Measurements from ENCODE around the gene PRSS38. TPM values are rescaled to one million over a fixed set of nuclear protein-coding genes. Genes with fewer than 3 reads are reported as not detected.

Gene PRSS38
- total RNA-seq, 2 donors from 2014 or later = not detected

GRCh38 chr1:227886503-227886961 is 71.1 kb downstream of the PRSS38 start:
- peaks cover 2% of the 10 kb centered on the region for H3K27me3 Mint-ChIP-seq (ENCODE audit: insufficient read depth)
- Histone ChIP-seq H3K4me3 (ENCODE audit: low read length) (no peak overlapping the region), H3K27me3 (ENCODE audit: control insufficient read depth, insufficient read depth, low read length, poor library complexity, severe bottlenecking) (no peaks in the 10 kb centered on the region), H3K4me1 (ENCODE audit: control insufficient read depth, insufficient read depth, low read length) (peaks cover 10% of the 10 kb centered on the region), H3K9me3 (ENCODE audit: control insufficient read depth, low read length) (no peaks in the 10 kb centered on the region), H3K36me3 (ENCODE audit: control insufficient read depth, insufficient read depth, low read length) (no peaks in the 10 kb centered on the region), H3K27ac (ENCODE audit: low read depth, low read length) (no peak overlapping the region), H3K9ac (ENCODE audit: extremely low read depth, low read length, poor library complexity, severe bottlenecking) (no peak overlapping the region)
- 61 to 64% methylated on average over 10 to 18 of the region's 18 CpGs for WGBS, 2 experiments (ENCODE audit: insufficient coverage in 1 of 2, insufficient read length in 1 of 2)
- H3K27ac Mint-ChIP-seq = no peak overlapping the region
- peak overlapping the region; percentile 52 for H3K4me3 Mint-ChIP-seq
- peak; percentile 68 for DNase-seq
- H3K4me1 Mint-ChIP-seq = peaks cover 5% of the 10 kb centered on the region
- no peaks in the 10 kb centered on the region for H3K36me3 Mint-ChIP-seq (ENCODE audit: low read depth)
- TF ChIP-seq CTCF (conservative IDR thresholded peaks at IDR 0.05) = no peak
- no peaks in the 10 kb centered on the region for H3K9me3 Mint-ChIP-seq

GRCh38 chr1:227886993-227887696 is 71.7 kb downstream of the PRSS38 start:
- Histone ChIP-seq H3K4me1 (ENCODE audit: control insufficient read depth, insufficient read depth, low read length) (peaks cover 10% of the 10 kb centered on the region), H3K9ac (ENCODE audit: extremely low read depth, low read length, poor library complexity, severe bottlenecking) (no peak overlapping the region), H3K27ac (ENCODE audit: low read depth, low read length) (no peak overlapping the region), H3K36me3 (ENCODE audit: control insufficient read depth, insufficient read depth, low read length) (no peaks in the 10 kb centered on the region), H3K4me3 (ENCODE audit: low read length) (no peak overlapping the region), H3K9me3 (ENCODE audit: control insufficient read depth, low read length) (no peaks in the 10 kb centered on the region), H3K27me3 (ENCODE audit: control insufficient read depth, insufficient read depth, low read length, poor library complexity, severe bottlenecking) (no peaks in the 10 kb centered on the region)
- 37 to 42% methylated on average over 2 to 30 of the region's 30 CpGs for whole genome bisulfite sequencing, 2 experiments (ENCODE audit: insufficient coverage in 1 of 2, insufficient read length in 1 of 2)
- TF ChIP-seq CTCF (conservative IDR thresholded peaks at IDR 0.05) = no peak
- Mint-ChIP-seq H3K27ac (no peak overlapping the region), H3K4me3 (peak overlapping the region; percentile 52), H3K36me3 (ENCODE audit: low read depth) (no peaks in the 10 kb centered on the region), H3K9me3 (no peaks in the 10 kb centered on the region), H3K27me3 (ENCODE audit: insufficient read depth) (peaks cover 2% of the 10 kb centered on the region), H3K4me1 (peaks cover 5% of the 10 kb centered on the region)
- peak; percentile 81 for DNase-seq

- Histone ChIP-seq H3K27me3 (ENCODE audit: control insufficient read depth, insufficient read depth, low read length, poor library complexity, severe bottlenecking) (no peaks in the 10 kb centered on the region), H3K27ac (ENCODE audit: low read depth, low read length) (no peak overlapping the region), H3K9me3 (ENCODE audit: control insufficient read depth, low read length) (no peaks in the 10 kb centered on the region), H3K4me3 (ENCODE audit: low read length) (no peak overlapping the region), H3K4me1 (ENCODE audit: control insufficient read depth, insufficient read depth, low read length) (peaks cover 10% of the 10 kb centered on the region), H3K9ac (ENCODE audit: extremely low read depth, low read length, poor library complexity, severe bottlenecking) (no peak overlapping the region), H3K36me3 (ENCODE audit: control insufficient read depth, insufficient read depth, low read length) (no peaks in the 10 kb centered on the region)
- peaks cover 11% of the 10 kb centered on the region for H3K4me1 Mint-ChIP-seq
- no peak for TF ChIP-seq CTCF (conservative IDR thresholded peaks at IDR 0.05)
- no peaks in the 10 kb centered on the region for H3K9me3 Mint-ChIP-seq
- H3K27me3 Mint-ChIP-seq (ENCODE audit: insufficient read depth) = peaks cover 2% of the 10 kb centered on the region
- WGBS, 2 experiments (ENCODE audit: insufficient coverage in 1 of 2, insufficient read length in 1 of 2) = 58 to 63% methylated on average over 14 to 40 of the region's 40 CpGs
- H3K4me3 Mint-ChIP-seq = peak overlapping the region; percentile 52
- H3K36me3 Mint-ChIP-seq (ENCODE audit: low read depth) = no peaks in the 10 kb centered on the region
- DNase-seq = peak; percentile 76
- H3K27ac Mint-ChIP-seq = no peak overlapping the region
These were observed 72.4 kb downstream of the PRSS38 start for GRCh38 chr1:227887697-227888403.
